HepG2 (cell line): ENCODE measurements around the gene SKIC2. TPM values are rescaled to one million over a fixed set of nuclear protein-coding genes. Genes with fewer than 3 reads are reported as not detected.

ENCODE experiments used
- ATAC-seq: fragments of 200-7000 bp; cut with Tn5 transposase; 3 replicates; pipeline ENCODE4 v1.9.1; 2020; ENCODE audit warnings: mild to moderate bottlenecking, moderate library complexity
- Bru-seq: library from RNA; stranded (reverse); fragments of 400-500 nt; gene quantifications from one replicate; lab custom pipeline; 2021; lab: Mats Ljungman, UMichigan
- BruChase-seq, 2 experiments: library from RNA; stranded (reverse); fragments of 400-500 nt; gene quantifications; one replicate each; lab custom pipeline; 2021; lab: Mats Ljungman, UMichigan
- BruUV-seq: library from RNA; stranded (reverse); fragments of 400-500 nt; replicated peaks from 2 replicates; lab custom pipeline; 2021; lab: Mats Ljungman, UMichigan
- CTCF ChIA-PET: fragments of 300-600 bp; formaldehyde crosslinking; extraction: SDS; loops from one replicate; lab custom pipeline; 2021; ENCODE audit warnings: low total read pairs, inconsistent platforms, low intra/inter-chr PET ratio; lab: Yijun Ruan, JAX
- POLR2A ChIA-PET: fragments of 350-600 bp; sonication (Branson Sonifier 250); formaldehyde crosslinking; loops from one replicate; lab custom pipeline; 2020; ENCODE audit warnings: antibody characterized with exemption, inconsistent platforms; lab: Yijun Ruan, JAX
- DNase-seq: peaks from one replicate; pipeline ENCODE4 v3.0.0-alpha.2; 2015; ENCODE audit warnings: low spot score
- FAIRE-seq: peaks from 3 replicates; lab custom pipeline; 2011; peaks lifted over from hg19 to GRCh38; lab: Jason Lieb, UNC
- H2AFZ ChIP-seq: one replicate; pipeline ENCODE4 v1.6.1; 2011; ENCODE audit warnings: low read length, inconsistent platforms
- H3K27ac ChIP-seq: fragments of 300-600 bp; 3 replicates; pipeline ENCODE4 v1.8.0; 2011; ENCODE audit warnings: mixed run types, mild to moderate bottlenecking, mixed read lengths, low read length, inconsistent platforms; ENCODE audit not compliant: insufficient read depth; ENCODE audit errors: extremely low read length
- H3K27me3 ChIP-seq, 2 experiments: fragments of 200-600 bp in 1 of 2; 2 replicates in 1 of 2; 3 replicates in 1 of 2; pipeline versions ENCODE4 v1.6.0 to v1.8.0; 2011; ENCODE audit warnings: low read length in 2 of 2, mild to moderate bottlenecking in 2 of 2, moderate library complexity in 2 of 2, inconsistent platforms in 1 of 2; ENCODE audit not compliant: insufficient read depth in 2 of 2, control insufficient read depth in 1 of 2
- H3K36me3 ChIP-seq, 2 experiments: fragments of 200-600 bp in 1 of 2; replicated peaks in 1 of 2; 2 replicates in 1 of 2; 3 replicates in 1 of 2; pipeline versions ENCODE4 v1.5.1 to v1.8.0; 2011; ENCODE audit warnings: low read length in 2 of 2, inconsistent platforms in 1 of 2; ENCODE audit not compliant: insufficient read depth in 2 of 2, control insufficient read depth in 1 of 2
- H3K4me1 ChIP-seq: 2 replicates; pipeline ENCODE4 v1.5.1; 2012; ENCODE audit warnings: low read length, inconsistent platforms; ENCODE audit not compliant: insufficient read depth
- H3K4me2 ChIP-seq: 2 replicates; pipeline ENCODE4 v1.6.0; 2011; ENCODE audit warnings: low read depth, low read length, inconsistent platforms
- H3K4me3 ChIP-seq, 3 experiments: fragments of 200-600 bp in 1 of 3; sonication (generic), shearing (Covaris generic) in 1 of 3; replicated peaks in 1 of 3; 2 replicates each; pipeline ENCODE4 v1.5.1; 2011 to 2016; ENCODE audit warnings: low read length in 3 of 3, inconsistent platforms in 2 of 3, low read depth in 2 of 3, mild to moderate bottlenecking in 2 of 3, control low read depth in 1 of 3, mixed read lengths in 1 of 3; ENCODE audit not compliant: insufficient read depth in 1 of 3
- H3K79me2 ChIP-seq: one replicate; pipeline ENCODE4 v1.6.1; 2011; ENCODE audit warnings: low read length, inconsistent platforms; ENCODE audit not compliant: insufficient read depth
- H3K9ac ChIP-seq: 2 replicates; pipeline ENCODE4 v1.6.0; 2011; ENCODE audit warnings: mild to moderate bottlenecking, low read depth, low read length, inconsistent platforms; ENCODE audit not compliant: insufficient read depth
- H3K9me3 ChIP-seq: 2 replicates; pipeline ENCODE4 v1.5.1; 2012; ENCODE audit warnings: mild to moderate bottlenecking, low read length
- H4K20me1 ChIP-seq: 2 replicates; pipeline ENCODE4 v1.6.0; 2011; ENCODE audit warnings: inconsistent platforms, mild to moderate bottlenecking, low read length, moderate library complexity; ENCODE audit not compliant: insufficient read depth
- ATF7 ChIP-seq, 2 experiments: fragments of 450-650 bp in 1 of 2; sonication (generic) in 1 of 2; formaldehyde crosslinking in 1 of 2; IDR thresholded peaks; 2 replicates each; pipeline versions ENCODE4 v1.4.0 to v1.6.1; 2016 to 2020; ENCODE audit warnings: antibody characterized with exemption in 1 of 2, mild to moderate bottlenecking in 1 of 2, missing genetic modification reagents in 1 of 2
- ELF3 ChIP-seq: IDR thresholded peaks from 2 replicates; pipeline ENCODE4 v1.6.1; 2016; ENCODE audit warnings: missing genetic modification reagents, missing compliant biosample characterization
- HOXA7 ChIP-seq: sonication (generic); formaldehyde crosslinking; IDR thresholded peaks from 2 replicates; pipeline ENCODE4 v1.8.1; 2022; ENCODE audit warnings: mild to moderate bottlenecking, missing genetic modification reagents, moderate library complexity
- MXD4 ChIP-seq: IDR thresholded peaks from 2 replicates; pipeline ENCODE4 v1.6.1; 2016; ENCODE audit warnings: mild to moderate bottlenecking, missing biosample characterization, missing genetic modification reagents
- NFE2L2 ChIP-seq: fragments of 150-350 bp; IDR thresholded peaks from 2 replicates; pipeline ENCODE4 v1.6.1; 2014; ENCODE audit warnings: low read length
- SP140L ChIP-seq: sonication (generic); formaldehyde crosslinking; IDR thresholded peaks from 2 replicates; pipeline ENCODE4 v1.4.0; 2020; ENCODE audit warnings: missing genetic modification reagents, borderline replicate concordance
- SRSF4 ChIP-seq: fragments of 200-400 bp; formaldehyde crosslinking; IDR thresholded peaks from one replicate; pipeline ENCODE4 v1.6.1; 2018; ENCODE audit warnings: mild to moderate bottlenecking, low read depth, low read length, moderate library complexity; ENCODE audit not compliant: poor library complexity, severe bottlenecking
- ZNF350 ChIP-seq: sonication (generic); formaldehyde crosslinking; IDR thresholded peaks from 2 replicates; pipeline ENCODE4 v1.4.0; 2020; ENCODE audit warnings: mild to moderate bottlenecking, low read depth, missing genetic modification reagents, borderline replicate concordance
- ZNF549 ChIP-seq: sonication (generic); formaldehyde crosslinking; IDR thresholded peaks from 2 replicates; pipeline ENCODE4 v1.5.0; 2020; ENCODE audit warnings: missing genetic modification reagents
- ZNF570 ChIP-seq: sonication (generic); formaldehyde crosslinking; IDR thresholded peaks from 2 replicates; pipeline ENCODE4 v1.4.0; 2020; ENCODE audit warnings: mild to moderate bottlenecking, missing genetic modification reagents, borderline replicate concordance
- ZNF703 ChIP-seq: sonication (generic); formaldehyde crosslinking; IDR thresholded peaks from 2 replicates; pipeline ENCODE4 v1.5.1; 2020; ENCODE audit warnings: missing genetic modification reagents, mild to moderate bottlenecking, moderate library complexity, borderline replicate concordance
- ZNF724P ChIP-seq: sonication (generic); formaldehyde crosslinking; IDR thresholded peaks from 2 replicates; pipeline ENCODE4 v1.8.0; 2022; ENCODE audit warnings: missing genetic modification reagents, borderline replicate concordance
- WGBS: methylation state at CpG from one replicate; pipeline ENCODE4 v1.1.6; 2017; ENCODE audit warnings: low lambda C conversion rate; 5-methylcytosine and 5-hydroxymethylcytosine counted together
- in situ Hi-C: cut with HindIII; loops from 2 replicates; pipeline ENCODE4 v1.10.0; 2017; ENCODE audit warnings: low pct_unique_long_range_greater_than_20kb; ENCODE audit not compliant: extremely low pct_ligation_motif_present
- intact Hi-C: fragments of 100-400 bp; cut with micrococcal nuclease; formaldehyde crosslinking; loops from one replicate; pipeline ENCODE4 v1.10.0; 2022; ENCODE audit not compliant: unreplicated experiment
- long read RNA-seq, 2 experiments: library from RNA in 1 of 2; library from polyadenylated mRNA in 1 of 2; stranded (forward) in 1 of 2; unstranded in 1 of 2; transcript quantifications; one replicate each; pipeline ENCODE4 v2.0.0, GENCODE V29; 2019 to 2022
- polyA minus RNA-seq, 3 experiments: library from RNA; depleted of rRNA, polyadenylated mRNA; stranded (reverse); fragments of >200 nt; gene quantifications; 2 replicates each; pipeline ENCODE4 v1.2.3, GENCODE V29; 2011; ENCODE audit warnings: low replicate concordance in 1 of 3
- polyA plus RNA-seq, 8 experiments: library from polyadenylated mRNA; depleted of rRNA in 3 of 8; stranded (reverse) in 7 of 8; unstranded in 1 of 8; fragments of >200 nt; fragmentation: Illumina TruSeq in 4 of 8; extraction: Trizol in 4 of 8; gene quantifications; 2 replicates each; pipeline versions ENCODE4 v1.2.1 to v1.2.3, GENCODE V29; 2011 to 2016; ENCODE audit warnings: low read depth in 4 of 8, missing spikeins in 1 of 8, mixed read lengths in 1 of 8; ENCODE audit not compliant: insufficient read depth in 1 of 8
- total RNA-seq, 5 experiments: library from RNA; depleted of rRNA; stranded (reverse); fragments of >200 nt; fragmentation: Illumina TruSeq; extraction: Trizol; gene quantifications; 2 replicates each; pipeline ENCODE4 v1.2.3, GENCODE V29; 2016; ENCODE audit warnings: low read depth in 1 of 5
- TF ChIP-seq, protein P1 (sequence below): IDR thresholded peaks from 2 replicates; pipeline ENCODE4 v1.6.1; 2016; ENCODE audit warnings: mild to moderate bottlenecking, missing biosample characterization, missing genetic modification reagents
- TF ChIP-seq, protein P2 (sequence below): sonication (generic); formaldehyde crosslinking; IDR thresholded peaks from 2 replicates; pipeline ENCODE4 v1.5.1; 2020; ENCODE audit warnings: missing genetic modification reagents, mild to moderate bottlenecking, borderline replicate concordance

The SKIC2 gene
- total RNA-seq (2016; rRNA removed; fragmentation: Illumina TruSeq; extraction: Trizol) (59.7 and 67.1 TPM in 2 replicates), polyA plus RNA-seq (2011; rRNA removed) (68.4 and 76.1 TPM in 2 replicates), polyA minus RNA-seq (2011; rRNA and poly(A)+ RNA removed; ENCODE audit: low replicate concordance) (100 and 116 TPM in 2 replicates), Bru-seq, nascent RNA (percentile 78 among the genes with signal in this experiment), BruChase-seq, experiment 1, labeled RNA remaining after a 6-hour chase (percentile 88 among the genes with signal in this experiment), BruChase-seq, experiment 2, labeled RNA remaining after a 2-hour chase (percentile 79 among the genes with signal in this experiment)
- 7.6 and 9.8 TPM in 2 replicates for total RNA-seq (2016; cell fraction: cytosol; rRNA removed; fragmentation: Illumina TruSeq; extraction: Trizol; ENCODE audit: low read depth)
- total RNA-seq (2016; cell fraction: insoluble cytoplasmic fraction; rRNA removed; fragmentation: Illumina TruSeq; extraction: Trizol): 53.4 and 70.9 TPM in 2 replicates
- total RNA-seq (2016; cell fraction: membrane; rRNA removed; fragmentation: Illumina TruSeq; extraction: Trizol): 13.4 and 14.4 TPM in 2 replicates
- 77.4 and 85.4 TPM in 2 replicates for total RNA-seq (2016; cell fraction: nucleus; rRNA removed; fragmentation: Illumina TruSeq; extraction: Trizol)
- 18.2 and 29.4 TPM in 2 replicates for polyA plus RNA-seq (2011; cell fraction: cytosol; rRNA removed)
- 625 and 693 TPM in 2 replicates for polyA plus RNA-seq (2011; cell fraction: nucleus; rRNA removed)
- 56.2 and 67.8 TPM in 2 replicates for polyA plus RNA-seq (2012)
- polyA plus RNA-seq (2016; cell fraction: cytosol; fragmentation: Illumina TruSeq; extraction: Trizol; ENCODE audit: low read depth): 4.6 and 5.9 TPM in 2 replicates
- polyA plus RNA-seq (2016; cell fraction: insoluble cytoplasmic fraction; fragmentation: Illumina TruSeq; extraction: Trizol; ENCODE audit: low read depth): 42.8 and 43.4 TPM in 2 replicates
- polyA plus RNA-seq (2016; cell fraction: membrane; fragmentation: Illumina TruSeq; extraction: Trizol; ENCODE audit: low read depth): 9.6 and 10.0 TPM in 2 replicates
- 189 and 193 TPM in 2 replicates for polyA plus RNA-seq (2016; cell fraction: nucleus; fragmentation: Illumina TruSeq; extraction: Trizol; ENCODE audit: insufficient read depth, low read depth)
- polyA minus RNA-seq (2011; cell fraction: cytosol; rRNA and poly(A)+ RNA removed): 33.1 and 33.7 TPM in 2 replicates
- polyA minus RNA-seq (2011; cell fraction: nucleus; rRNA and poly(A)+ RNA removed): 135 and 162 TPM in 2 replicates
- long read RNA-seq, experiment 1, transcript SKIV2L-201 (28 exons, 3,894 nt): major isoform, 13 of 25 reads
- long read RNA-seq, experiment 1, partial matches to known transcripts: 10 of 25 reads
- long read RNA-seq, experiment 1, other reads (novel, unspliced or antisense): 2 of 25 reads
- long read RNA-seq, experiment 2, transcript SKIV2L-201 (28 exons, 3,894 nt): major isoform, 30 of 88 reads
- long read RNA-seq, experiment 2, partial matches to known transcripts: 40 of 88 reads
- long read RNA-seq, experiment 2, other reads (novel, unspliced or antisense): 18 of 88 reads

DNA sequence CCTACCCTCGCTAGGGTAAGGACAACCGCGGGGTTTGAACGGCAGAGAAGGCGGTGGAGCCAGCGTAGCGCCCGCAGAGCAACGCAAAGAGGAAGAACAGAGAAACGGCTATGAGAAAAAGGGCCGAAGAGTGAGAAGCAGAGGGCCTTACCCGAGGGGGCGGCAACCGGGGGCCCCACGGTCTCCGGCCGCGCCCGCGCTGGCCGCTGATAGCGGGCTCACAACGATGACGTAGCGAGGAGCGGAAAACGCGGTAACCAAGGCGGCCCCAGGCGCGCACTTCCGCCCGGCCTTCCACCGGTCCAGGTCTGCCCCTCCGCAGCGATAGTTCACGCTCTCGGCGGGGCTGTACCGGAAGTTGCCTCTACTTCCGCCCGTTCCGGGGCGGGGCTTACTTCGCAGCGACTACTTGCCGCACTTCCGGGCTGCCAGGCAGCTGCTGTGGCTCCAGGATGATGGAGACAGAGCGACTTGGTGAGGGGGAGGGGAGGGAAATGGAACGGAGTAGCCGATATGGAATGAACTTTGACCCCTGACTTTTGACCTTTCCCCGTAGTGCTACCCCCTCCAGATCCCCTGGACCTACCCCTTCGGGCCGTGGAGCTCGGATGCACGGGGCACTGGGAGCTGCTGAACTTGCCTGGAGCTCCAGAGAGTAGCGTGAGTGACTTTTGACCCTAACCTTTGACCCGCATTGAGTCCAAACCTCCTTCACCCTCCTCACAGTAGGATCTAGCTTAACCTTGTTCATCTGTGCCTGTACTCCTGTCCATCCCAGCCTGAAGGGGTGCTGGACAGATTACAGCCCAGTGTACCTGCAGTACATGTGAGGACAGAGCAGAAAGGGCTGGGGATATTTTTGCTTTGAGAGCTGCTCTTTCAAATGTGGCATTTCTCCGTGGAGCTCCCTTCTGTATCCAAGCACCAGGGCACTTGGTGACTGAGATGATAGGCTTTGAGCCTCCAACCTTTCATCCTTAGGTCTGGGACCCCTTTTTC lies at the start of gene SKIC2, which contains the start of gene NELFE:
TSS of gene SKIC2 (plus strand) at position 435 of the 999 bp plus-strand sequence. CDS start at position 453, 18 bp downstream.
TSS of gene NELFE (minus strand) at position 231 of the 999 bp plus-strand sequence. CDS start 525 bp downstream, outside the sequence.
- CTCF ChIA-PET: no interaction called here
- H2AFZ ChIP-seq: no peak within 1 kb of the TSS
- no peaks in the 10 kb centered on the region for H3K9me3 ChIP-seq
- intact Hi-C loops (loop anchor here (10.0 kb wide), 1 partner anchor 124 kb away; no protein-coding TSS in a partner anchor), in situ Hi-C loops (no loop called here)
- H3K4me2 ChIP-seq: peak within 1 kb of the TSS; percentile 100
- H3K9ac ChIP-seq: peak within 1 kb of the TSS; percentile 91
- peak within 1 kb of the TSS; percentile 75 for H3K27ac ChIP-seq
- H3K4me1 ChIP-seq: peaks cover 31% of the 10 kb centered on the region
- POLR2A ChIA-PET: interaction anchor here (0.5 to 7.7 kb wide), 20 partner anchors 9 to 339 kb away, joined by 3 to 142 read pairs (median 5); partner anchors contain the start of genes C2, CFB, DXO and EHMT2
- H3K79me2 ChIP-seq: peaks cover 39% of the 10 kb centered on the region
- TSS peak; percentile 62 for BruUV-seq
- peak; percentile 97 for DNase-seq
- peak within 1 kb of the TSS; percentile 81 to 98 (median 95) for H3K4me3 ChIP-seq
- peak; percentile 86 for FAIRE-seq
- no peaks in the 10 kb centered on the region for H4K20me1 ChIP-seq
- peaks cover 39 to 68% of the 10 kb centered on the region in 2 experiments for H3K36me3 ChIP-seq
- WGBS: 3% methylated on average over 43 of the region's 59 CpGs
- peak; percentile 97 for ATAC-seq
- no peaks in the 10 kb centered on the region; a peak in 1 of 5 replicates for H3K27me3 ChIP-seq
- TF ChIP-seq ZNF724P (CRISPR knock-in tag): no peak
- TF ChIP-seq SRSF4: no peak
- no peak for TF ChIP-seq HOXA7
- TF ChIP-seq ZNF350 (CRISPR knock-in tag): peak; percentile 98
- TF ChIP-seq, protein P1, sequence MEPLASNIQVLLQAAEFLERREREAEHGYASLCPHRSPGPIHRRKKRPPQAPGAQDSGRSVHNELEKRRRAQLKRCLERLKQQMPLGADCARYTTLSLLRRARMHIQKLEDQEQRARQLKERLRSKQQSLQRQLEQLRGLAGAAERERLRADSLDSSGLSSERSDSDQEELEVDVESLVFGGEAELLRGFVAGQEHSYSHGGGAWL (CRISPR knock-in tag): peak; percentile 85; the same call in 1 of the 2 replicates
- TF ChIP-seq ZNF570 (CRISPR knock-in tag): no peak
- TF ChIP-seq SP140L: peak; percentile 63; the same call in 1 of the 2 replicates
- no peak for TF ChIP-seq NFE2L2
- peak; percentile 12; the same call in 1 of the 2 replicates for TF ChIP-seq ZNF703
- no peak for TF ChIP-seq ZNF549 (CRISPR knock-in tag)
- peak; percentile 80 for TF ChIP-seq ATF7 (IDR thresholded peaks at IDR 0.05)
- 0 out of 2 replicates have a peak, but pooled peaks have one; percentile 37 for TF ChIP-seq ATF7 (CRISPR knock-in tag; IDR thresholded peaks at IDR 0.05)
- peak; percentile 84; the same call in 1 of the 2 replicates for TF ChIP-seq MXD4 (CRISPR knock-in tag)
- peak; percentile 95 for TF ChIP-seq ELF3 (CRISPR knock-in tag)
- TF ChIP-seq, protein P2, sequence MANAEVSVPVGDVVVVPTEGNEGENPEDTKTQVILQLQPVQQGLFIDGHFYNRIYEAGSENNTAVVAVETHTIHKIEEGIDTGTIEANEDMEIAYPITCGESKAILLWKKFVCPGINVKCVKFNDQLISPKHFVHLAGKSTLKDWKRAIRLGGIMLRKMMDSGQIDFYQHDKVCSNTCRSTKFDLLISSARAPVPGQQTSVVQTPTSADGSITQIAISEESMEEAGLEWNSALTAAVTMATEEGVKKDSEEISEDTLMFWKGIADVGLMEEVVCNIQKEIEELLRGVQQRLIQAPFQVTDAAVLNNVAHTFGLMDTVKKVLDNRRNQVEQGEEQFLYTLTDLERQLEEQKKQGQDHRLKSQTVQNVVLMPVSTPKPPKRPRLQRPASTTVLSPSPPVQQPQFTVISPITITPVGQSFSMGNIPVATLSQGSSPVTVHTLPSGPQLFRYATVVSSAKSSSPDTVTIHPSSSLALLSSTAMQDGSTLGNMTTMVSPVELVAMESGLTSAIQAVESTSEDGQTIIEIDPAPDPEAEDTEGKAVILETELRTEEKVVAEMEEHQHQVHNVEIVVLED (CRISPR knock-in tag): peak; percentile 98
